ENCODE measurements around the gene FMO2. TPM values are rescaled to one million over a fixed set of nuclear protein-coding genes. Genes with fewer than 3 reads are reported as not detected.

FMO2 gene
- total RNA-seq, 1 experiment from 2014 or later = not detected

GRCh38 chr1:171158551-171158950, 26.5 kb upstream of the FMO2 start:
- CTCF ChIA-PET = no interaction called here
- no peak overlapping the region for H3K4me3 Mint-ChIP-seq (ENCODE audit: low read depth, unreplicated experiment)

GRCh38 chr1:171159148-171159547, 26.0 kb upstream of the FMO2 start:
- intact Hi-C loops (cut with micrococcal nuclease; ENCODE audit: unreplicated experiment) = no loop called here
- H3K4me3 Mint-ChIP-seq (ENCODE audit: low read depth, unreplicated experiment) = no peak overlapping the region
- BruUV-seq (replicated peaks) = no TSS peak
- H3K36me3 Mint-ChIP-seq (ENCODE audit: insufficient read depth, unreplicated experiment) = no peaks in the 10 kb centered on the region
- CTCF ChIA-PET = no interaction called here
- H3K9me3 Mint-ChIP-seq (ENCODE audit: low read depth, unreplicated experiment) = peaks cover 5% of the 10 kb centered on the region
- no peak for TF ChIP-seq CTCF (IDR thresholded peaks at IDR 0.05; ENCODE audit: unreplicated experiment)
- H3K27me3 Mint-ChIP-seq (ENCODE audit: unreplicated experiment) = no peaks in the 10 kb centered on the region
- H3K27ac Mint-ChIP-seq (ENCODE audit: unreplicated experiment) = no peak overlapping the region
- DNase-seq = no peak
- peaks cover 24% of the 10 kb centered on the region for H3K4me1 Mint-ChIP-seq (ENCODE audit: low read depth, unreplicated experiment)

More at GRCh38 chr1:171158551-171158950, 26.5 kb upstream of the FMO2 start:
- DNase-seq = no peak
- Mint-ChIP-seq H3K36me3 (ENCODE audit: insufficient read depth, unreplicated experiment) (no peaks in the 10 kb centered on the region), H3K27ac (ENCODE audit: unreplicated experiment) (no peak overlapping the region), H3K27me3 (ENCODE audit: unreplicated experiment) (no peaks in the 10 kb centered on the region), H3K4me1 (ENCODE audit: low read depth, unreplicated experiment) (peaks cover 24% of the 10 kb centered on the region), H3K9me3 (ENCODE audit: low read depth, unreplicated experiment) (peaks cover 5% of the 10 kb centered on the region)
- intact Hi-C loops (cut with micrococcal nuclease; ENCODE audit: unreplicated experiment) = no loop called here
- no TSS peak for BruUV-seq (replicated peaks)
- TF ChIP-seq CTCF (IDR thresholded peaks at IDR 0.05; ENCODE audit: unreplicated experiment) = no peak

- no peaks in the 10 kb centered on the region for H3K36me3 Mint-ChIP-seq (ENCODE audit: insufficient read depth, unreplicated experiment)
- no peak overlapping the region for H3K4me3 Mint-ChIP-seq (ENCODE audit: low read depth, unreplicated experiment)
Observed at GRCh38 chr1:171160211-171160610, 24.9 kb upstream of the FMO2 start.

GRCh38 chr1:171160639-171161354, 24.3 kb upstream of the FMO2 start:
- no peak for TF ChIP-seq CTCF (IDR thresholded peaks at IDR 0.05; ENCODE audit: unreplicated experiment)
- H3K9me3 Mint-ChIP-seq (ENCODE audit: low read depth, unreplicated experiment) = peaks cover 5% of the 10 kb centered on the region
- H3K27ac Mint-ChIP-seq (ENCODE audit: unreplicated experiment) = peak overlapping the region; percentile 74
- BruUV-seq (replicated peaks) = no TSS peak
- DNase-seq = no peak
- no peaks in the 10 kb centered on the region for H3K27me3 Mint-ChIP-seq (ENCODE audit: unreplicated experiment)
- H3K4me3 Mint-ChIP-seq (ENCODE audit: low read depth, unreplicated experiment) = no peak overlapping the region
- no peaks in the 10 kb centered on the region for H3K36me3 Mint-ChIP-seq (ENCODE audit: insufficient read depth, unreplicated experiment)
- intact Hi-C loops (cut with micrococcal nuclease; ENCODE audit: unreplicated experiment) = no loop called here
- CTCF ChIA-PET = no interaction called here
- peaks cover 24% of the 10 kb centered on the region for H3K4me1 Mint-ChIP-seq (ENCODE audit: low read depth, unreplicated experiment)

More at GRCh38 chr1:171160211-171160610, 24.9 kb upstream of the FMO2 start:
- H3K9me3 Mint-ChIP-seq (ENCODE audit: low read depth, unreplicated experiment) = peaks cover 5% of the 10 kb centered on the region
- peak; percentile 11 for DNase-seq
- H3K27ac Mint-ChIP-seq (ENCODE audit: unreplicated experiment) = peak overlapping the region; percentile 74
- BruUV-seq (replicated peaks) = no TSS peak
- H3K27me3 Mint-ChIP-seq (ENCODE audit: unreplicated experiment) = no peaks in the 10 kb centered on the region
- intact Hi-C loops (cut with micrococcal nuclease; ENCODE audit: unreplicated experiment) = no loop called here
- peaks cover 24% of the 10 kb centered on the region for H3K4me1 Mint-ChIP-seq (ENCODE audit: low read depth, unreplicated experiment)
- CTCF ChIA-PET = no interaction called here
- no peak for TF ChIP-seq CTCF (IDR thresholded peaks at IDR 0.05; ENCODE audit: unreplicated experiment)
